HL-60 (cell line): ENCODE measurements around the gene MERTK.

Experiments used
- DNase-seq, 2 experiments: peaks; one replicate each; pipeline ENCODE4 v3.0.0-alpha.2; 2010 to 2020; ENCODE audit warnings: low read depth in 1 of 2, low spot score in 1 of 2
- H3K27ac ChIP-seq: fragments of 250-450 bp; sonication (Bioruptor Pico); replicated peaks from 2 replicates; pipeline ENCODE4 v1.5.1; 2020; ENCODE audit warnings: mild to moderate bottlenecking, moderate library complexity
- H3K27me3 ChIP-seq: fragments of 250-450 bp; sonication (Bioruptor Pico); 2 replicates; pipeline ENCODE4 v1.5.1; 2021; ENCODE audit warnings: mild to moderate bottlenecking, moderate library complexity; ENCODE audit not compliant: insufficient read depth, poor library complexity, severe bottlenecking
- H3K4me3 ChIP-seq: replicated peaks from 2 replicates; pipeline ENCODE4 v1.5.1; 2011; ENCODE audit warnings: mild to moderate bottlenecking, control low read depth, low read length; ENCODE audit not compliant: insufficient read depth
- CTCF ChIP-seq: IDR thresholded peaks from one replicate; pipeline ENCODE4 v1.5.1; 2011; ENCODE audit warnings: low read length, control low read depth, inconsistent platforms; ENCODE audit not compliant: insufficient read depth
- GABPA ChIP-seq: IDR thresholded peaks from 2 replicates; pipeline ENCODE4 v1.6.1; 2012; ENCODE audit warnings: low read depth
- POLR2AphosphoS5 ChIP-seq: IDR thresholded peaks from 2 replicates; pipeline ENCODE4 v1.6.1; 2012; ENCODE audit warnings: low read depth
- REST ChIP-seq: IDR thresholded peaks from 2 replicates; pipeline ENCODE4 v1.6.1; 2012; ENCODE audit warnings: low read depth; ENCODE audit not compliant: insufficient replicate concordance
- SPI1 ChIP-seq: IDR thresholded peaks from 2 replicates; pipeline ENCODE4 v1.6.1; 2012; ENCODE audit warnings: low read depth, mild to moderate bottlenecking, borderline replicate concordance

Gene MERTK

GRCh38 chr2:111897630-111897923, 830 bp upstream of the MERTK start:
- Histone ChIP-seq H3K27me3 (peaks cover 23% of the 10 kb centered on the region), H3K27ac (no peak overlapping the region), H3K4me3 (peak overlapping the region; percentile 59)
- no peak for TF ChIP-seq CTCF
- TF ChIP-seq GABPA, result no peak
- TF ChIP-seq POLR2AphosphoS5, result no peak
- TF ChIP-seq SPI1, result no peak
- no peak for TF ChIP-seq REST
- DNase-seq, result no peak

- no peak for DNase-seq
- TF ChIP-seq GABPA (no peak), SPI1 (no peak), CTCF (no peak), POLR2AphosphoS5 (no peak), REST (no peak)
- H3K27me3 ChIP-seq, result peaks cover 23% of the 10 kb centered on the region
- peak overlapping the region; percentile 59 for H3K4me3 ChIP-seq
- H3K27ac ChIP-seq, result no peak overlapping the region
Measured at GRCh38 chr2:111898703-111899514, 502 bp downstream of the MERTK start.

GRCh38 chr2:111900859-111901258, 2.5 kb downstream of the MERTK start:
- H3K27me3 ChIP-seq, result peaks cover 23% of the 10 kb centered on the region
- no peak overlapping the region for H3K27ac ChIP-seq
- no peak for TF ChIP-seq GABPA
- no peak for TF ChIP-seq SPI1
- TF ChIP-seq CTCF, result peak; percentile 24
- peak in 1 of 2 experiments; percentile 40 for DNase-seq
- H3K4me3 ChIP-seq, result no peak overlapping the region

- H3K4me3 ChIP-seq, result no peak overlapping the region
- TF ChIP-seq CTCF (no peak), SPI1 (no peak), GABPA (no peak), POLR2AphosphoS5 (no peak), REST (no peak)
- DNase-seq, result no peak
- peaks cover 23% of the 10 kb centered on the region for H3K27me3 ChIP-seq
- H3K27ac ChIP-seq, result no peak overlapping the region
Measured at GRCh38 chr2:111903516-111903915, 5.1 kb downstream of the MERTK start.
